ENCODE measurements around the gene RNU1-2. TPM values are rescaled to one million over a fixed set of nuclear protein-coding genes. Genes with fewer than 3 reads are reported as not detected.

RNU1-2 gene
- total RNA-seq, 1 donor: under 0.01 TPM

DNA sequence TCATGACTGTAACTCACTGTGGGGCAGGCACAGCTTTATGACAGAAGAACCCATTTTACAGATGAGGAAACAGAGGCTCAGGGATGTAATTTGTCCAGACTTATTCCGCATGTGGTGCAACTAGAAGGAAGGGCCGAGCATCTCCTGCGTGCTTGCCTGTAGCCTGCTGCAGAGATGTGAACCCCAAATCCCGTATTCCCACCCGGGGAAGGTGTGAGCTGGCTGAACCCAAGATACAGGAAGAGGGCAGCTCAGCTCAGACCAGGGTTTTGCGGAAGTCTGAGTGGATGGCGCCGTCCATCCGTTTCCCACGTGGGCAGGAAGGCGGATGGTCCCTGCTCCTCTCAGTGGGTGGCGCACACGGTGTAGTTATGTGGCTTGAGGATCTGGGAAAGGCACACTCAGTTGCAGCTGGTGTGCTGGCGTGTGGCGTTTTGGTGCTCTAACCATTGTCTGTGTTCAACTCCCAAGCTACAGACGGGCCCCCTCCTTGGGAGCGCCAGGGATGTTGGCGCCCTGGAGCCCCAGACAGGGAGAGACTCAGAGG, 27.2 kb downstream of the RNU1-2 start:
- TF ChIP-seq, protein P1, sequence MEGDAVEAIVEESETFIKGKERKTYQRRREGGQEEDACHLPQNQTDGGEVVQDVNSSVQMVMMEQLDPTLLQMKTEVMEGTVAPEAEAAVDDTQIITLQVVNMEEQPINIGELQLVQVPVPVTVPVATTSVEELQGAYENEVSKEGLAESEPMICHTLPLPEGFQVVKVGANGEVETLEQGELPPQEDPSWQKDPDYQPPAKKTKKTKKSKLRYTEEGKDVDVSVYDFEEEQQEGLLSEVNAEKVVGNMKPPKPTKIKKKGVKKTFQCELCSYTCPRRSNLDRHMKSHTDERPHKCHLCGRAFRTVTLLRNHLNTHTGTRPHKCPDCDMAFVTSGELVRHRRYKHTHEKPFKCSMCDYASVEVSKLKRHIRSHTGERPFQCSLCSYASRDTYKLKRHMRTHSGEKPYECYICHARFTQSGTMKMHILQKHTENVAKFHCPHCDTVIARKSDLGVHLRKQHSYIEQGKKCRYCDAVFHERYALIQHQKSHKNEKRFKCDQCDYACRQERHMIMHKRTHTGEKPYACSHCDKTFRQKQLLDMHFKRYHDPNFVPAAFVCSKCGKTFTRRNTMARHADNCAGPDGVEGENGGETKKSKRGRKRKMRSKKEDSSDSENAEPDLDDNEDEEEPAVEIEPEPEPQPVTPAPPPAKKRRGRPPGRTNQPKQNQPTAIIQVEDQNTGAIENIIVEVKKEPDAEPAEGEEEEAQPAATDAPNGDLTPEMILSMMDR (IDR thresholded peaks at IDR 0.05; ENCODE audit: insufficient read depth, low read length): no peak
- DNase-seq (ENCODE audit: low read depth): no peak
- no peak overlapping the region for H3K4me3 ChIP-seq (ENCODE audit: low read depth, low read length)

DNA sequence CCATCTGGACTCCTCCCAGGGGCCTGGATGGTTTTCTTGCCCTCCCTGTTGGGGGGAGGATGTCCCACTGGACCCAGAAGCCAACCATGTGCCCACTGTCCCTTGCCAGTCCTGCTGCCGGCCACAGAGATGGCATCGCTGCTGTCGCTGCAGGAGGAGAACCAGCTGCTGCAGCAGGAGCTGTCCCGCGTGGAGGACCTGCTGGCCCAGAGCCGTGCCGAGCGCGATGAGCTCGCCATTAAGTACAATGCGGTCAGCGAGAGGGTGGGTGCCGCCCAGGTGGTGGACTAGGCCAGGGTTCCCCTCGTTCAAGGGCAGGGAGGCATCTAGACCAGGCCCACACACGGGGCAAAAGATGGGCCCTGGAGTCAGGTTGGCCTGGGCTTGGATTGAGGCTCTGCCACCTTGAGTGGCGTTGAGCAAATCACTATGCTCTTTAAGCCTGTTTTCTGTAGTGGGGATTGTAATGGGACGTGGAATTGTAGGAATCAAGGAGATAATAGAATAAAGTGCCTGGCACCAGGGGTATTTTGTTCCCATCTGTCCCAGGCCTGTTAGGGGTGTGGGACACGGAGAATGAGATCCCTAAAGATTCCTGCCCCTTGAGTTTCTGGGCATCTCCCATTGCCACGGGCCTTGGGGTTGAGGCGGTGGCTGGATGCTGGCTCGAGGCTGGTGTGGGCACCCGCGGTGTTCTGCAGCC, 28.6 kb downstream of the RNU1-2 start:
- TF ChIP-seq, protein P1 (IDR thresholded peaks at IDR 0.05; ENCODE audit: insufficient read depth, low read length): no peak
- no peak for DNase-seq (ENCODE audit: low read depth)
- no peak overlapping the region for H3K4me3 ChIP-seq (ENCODE audit: low read depth, low read length)

DNA sequence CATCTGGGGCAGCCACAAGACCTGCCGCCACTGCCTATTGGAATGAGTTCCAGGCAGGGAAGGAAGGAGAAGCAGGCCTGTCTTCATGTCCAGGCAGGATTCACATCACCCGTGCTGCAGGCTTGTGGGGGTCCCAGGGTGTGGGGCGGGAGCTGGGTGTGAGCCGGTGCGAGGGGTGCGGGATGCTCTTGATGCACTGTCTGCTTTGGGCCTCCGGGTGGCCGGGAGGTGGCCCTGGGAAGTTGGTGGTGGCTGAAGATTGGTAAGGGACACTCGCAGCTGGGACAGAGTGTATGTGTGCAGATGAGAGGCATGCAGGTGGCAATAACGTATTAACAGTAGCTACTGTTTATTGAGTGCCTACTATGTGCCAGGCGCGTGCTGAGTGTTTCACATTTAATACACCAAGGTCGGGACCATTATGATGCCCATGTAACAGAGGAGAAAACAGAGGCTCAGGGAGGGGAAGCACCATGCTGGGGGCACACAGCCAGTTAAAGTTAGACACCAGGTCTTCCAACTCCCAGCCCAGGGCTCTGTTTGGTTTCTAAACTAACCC, 29.2 kb downstream of the RNU1-2 start:
- TF ChIP-seq, protein P1 (IDR thresholded peaks at IDR 0.05; ENCODE audit: insufficient read depth, low read length): peak; percentile 14
- DNase-seq (ENCODE audit: low read depth): no peak
- H3K4me3 ChIP-seq (ENCODE audit: low read depth, low read length): no peak overlapping the region

DNA sequence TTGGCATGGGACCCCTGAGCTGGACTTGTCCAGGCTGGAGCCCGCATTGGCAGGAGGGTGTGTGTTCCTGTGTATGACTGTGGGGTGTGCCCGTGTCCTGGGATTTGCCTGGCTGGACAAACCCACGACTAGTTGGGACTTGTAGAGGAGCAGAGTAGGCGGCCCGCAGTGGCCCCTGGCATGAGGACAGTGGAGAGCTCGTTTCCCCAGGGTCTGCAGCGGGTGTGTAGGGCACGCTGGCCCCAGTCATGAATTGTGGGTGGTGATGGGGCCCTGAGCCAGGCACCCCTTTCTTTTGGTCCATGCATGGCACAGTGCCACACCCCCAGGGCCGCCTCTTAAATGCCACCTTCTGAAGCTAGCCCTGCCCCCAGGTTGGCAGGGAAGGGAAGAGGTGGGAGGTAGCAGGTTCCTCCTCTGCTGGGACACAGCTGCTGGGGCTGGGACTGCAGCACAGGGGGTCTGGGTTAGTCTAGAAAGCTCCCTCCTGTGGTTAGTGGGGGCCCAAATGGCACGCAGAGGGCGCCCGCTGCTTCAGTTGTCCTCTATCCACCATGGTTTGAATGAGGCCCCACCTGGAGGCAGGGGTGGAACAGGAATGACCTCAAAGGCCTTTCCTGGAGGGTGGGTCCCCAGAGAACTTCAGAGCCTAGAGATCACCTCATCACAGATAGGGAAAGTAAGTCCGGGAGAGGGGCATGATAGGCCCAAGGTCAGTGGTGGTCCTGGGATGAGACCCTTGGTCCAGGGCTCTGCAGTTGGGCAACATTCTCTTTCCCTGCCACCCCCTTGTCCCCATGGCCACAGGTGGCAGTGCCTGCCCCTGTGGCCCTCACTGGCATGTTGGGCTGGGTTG, 30.1 kb downstream of the RNU1-2 start:
- H3K4me3 ChIP-seq (ENCODE audit: low read depth, low read length): no peak overlapping the region
- no peak for DNase-seq (ENCODE audit: low read depth)
- TF ChIP-seq, protein P1 (IDR thresholded peaks at IDR 0.05; ENCODE audit: insufficient read depth, low read length): no peak

DNA sequence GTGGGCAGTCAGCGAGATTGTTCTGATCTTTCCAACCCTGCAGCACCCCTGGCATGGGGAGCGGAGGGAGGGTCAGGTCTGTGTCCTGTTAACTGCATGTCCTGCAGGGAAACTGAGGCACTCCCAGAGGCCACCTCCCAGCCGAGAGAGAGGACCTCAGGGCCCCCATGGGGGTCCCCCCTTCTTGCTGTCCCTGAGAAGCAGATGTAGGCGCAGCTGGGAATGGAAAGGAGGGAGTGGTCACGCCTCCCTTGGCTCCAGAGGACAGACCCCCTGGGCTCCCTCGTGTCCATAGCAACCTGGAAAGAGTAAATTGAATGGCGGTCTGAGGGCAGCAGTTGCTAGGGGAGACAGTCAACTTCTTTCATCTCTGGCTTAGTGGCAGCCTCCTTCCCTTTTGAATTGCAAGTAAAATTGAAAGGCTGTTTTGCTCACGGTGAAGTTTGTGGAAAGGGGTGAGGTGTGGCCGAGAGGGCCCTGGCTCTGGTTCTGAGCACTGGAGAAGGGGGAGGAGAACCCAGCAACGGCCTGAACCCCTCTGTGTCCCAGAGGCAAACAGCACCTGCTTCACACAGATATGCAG, 30.8 kb downstream of the RNU1-2 start:
- DNase-seq (ENCODE audit: low read depth): no peak
- TF ChIP-seq, protein P1 (IDR thresholded peaks at IDR 0.05; ENCODE audit: insufficient read depth, low read length): no peak
- no peak overlapping the region for H3K4me3 ChIP-seq (ENCODE audit: low read depth, low read length)

DNA sequence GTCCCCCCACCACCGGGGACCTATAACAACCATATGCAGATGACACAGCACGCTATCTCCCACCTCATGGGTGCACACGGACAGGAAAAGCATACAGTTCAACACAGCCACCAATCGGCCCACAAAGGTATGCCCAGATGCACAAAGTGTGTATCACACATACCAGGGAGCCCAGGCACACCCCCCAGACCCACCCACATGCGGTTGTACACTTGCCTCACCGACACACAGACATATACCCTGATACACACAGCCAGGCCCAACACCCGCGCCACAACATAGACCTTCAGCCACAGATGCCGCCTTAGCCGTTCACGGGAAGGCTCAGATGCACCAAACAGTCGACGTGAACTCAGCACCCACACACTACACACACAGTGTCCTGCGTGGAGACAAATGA, 31.5 kb downstream of the RNU1-2 start:
- TF ChIP-seq, protein P1 (IDR thresholded peaks at IDR 0.05; ENCODE audit: insufficient read depth, low read length): no peak
- DNase-seq (ENCODE audit: low read depth): no peak
- H3K4me3 ChIP-seq (ENCODE audit: low read depth, low read length): no peak overlapping the region
